Osteocyte (in vitro differentiated cells): ENCODE results near the gene SAMD10. TPM values are rescaled to one million over a fixed set of nuclear protein-coding genes. Genes with fewer than 3 reads are reported as not detected.
A peak's percentile ranks its signal among the peaks of the same experiment; 100 is the strongest.

Source experiments
- DNase-seq: peaks from one replicate; pipeline ENCODE4 v3.0.0; 2021; ENCODE audit warnings: mixed read lengths; ENCODE audit not compliant: unreplicated experiment; ENCODE audit errors: extremely low spot score
- H3K27ac Mint-ChIP-seq: one replicate; pipeline ENCODE4 v1.8.0; 2021; ENCODE audit warnings: mild to moderate bottlenecking, mixed read lengths; ENCODE audit not compliant: unreplicated experiment
- H3K27me3 Mint-ChIP-seq: one replicate; pipeline ENCODE4 v1.8.0; 2021; ENCODE audit warnings: mixed read lengths; ENCODE audit not compliant: unreplicated experiment
- H3K36me3 Mint-ChIP-seq: one replicate; pipeline ENCODE4 v1.8.0; 2021; ENCODE audit warnings: mixed read lengths; ENCODE audit not compliant: unreplicated experiment
- H3K4me1 Mint-ChIP-seq: one replicate; pipeline ENCODE4 v1.8.0; 2021; ENCODE audit warnings: mixed read lengths; ENCODE audit not compliant: unreplicated experiment
- H3K4me3 Mint-ChIP-seq: one replicate; pipeline ENCODE4 v1.8.0; 2021; ENCODE audit warnings: mild to moderate bottlenecking, moderate library complexity, mixed read lengths; ENCODE audit not compliant: unreplicated experiment
- H3K9me3 Mint-ChIP-seq: one replicate; pipeline ENCODE4 v1.8.0; 2021; ENCODE audit warnings: mixed read lengths; ENCODE audit not compliant: unreplicated experiment
- total RNA-seq: library from RNA; stranded (reverse); gene quantifications from 2 replicates; pipeline ENCODE4 v1.2.1, GENCODE V29; 2021
- TF ChIP-seq, protein P1 (sequence below): fragments of 200-600 bp; sonication (generic); IDR thresholded peaks from 2 replicates; pipeline ENCODE4 v1.5.0; 2021; ENCODE audit warnings: antibody characterized with exemption, mild to moderate bottlenecking, moderate library complexity

Gene SAMD10
- total RNA-seq, 1 donor from 2014 or later: 3.7 TPM

DNA sequence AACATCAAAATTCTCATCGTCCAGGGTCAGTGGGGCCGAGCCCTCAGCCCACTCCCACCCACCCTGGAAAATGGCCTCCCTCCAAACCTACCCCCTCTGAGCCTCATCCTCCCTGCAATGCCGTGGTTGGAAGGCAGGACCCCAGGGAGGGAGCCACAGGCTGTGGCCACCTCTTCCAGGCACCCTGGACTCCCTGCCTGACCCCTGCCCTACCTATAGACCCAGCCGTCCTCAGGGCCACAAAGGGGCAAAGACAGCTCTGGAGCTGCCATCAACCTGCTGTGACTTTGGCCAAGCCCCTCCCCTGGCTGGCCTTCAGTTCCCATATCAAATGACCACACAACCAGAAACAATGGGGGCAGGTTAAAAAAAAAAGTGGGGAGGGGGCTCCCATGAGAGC lies 21.0 kb downstream of the SAMD10 start:
- peaks cover 32% of the 10 kb centered on the region for H3K4me1 Mint-ChIP-seq
- H3K4me3 Mint-ChIP-seq: no peak overlapping the region
- H3K9me3 Mint-ChIP-seq: no peaks in the 10 kb centered on the region
- H3K36me3 Mint-ChIP-seq: peaks cover 11% of the 10 kb centered on the region
- TF ChIP-seq, protein P1, sequence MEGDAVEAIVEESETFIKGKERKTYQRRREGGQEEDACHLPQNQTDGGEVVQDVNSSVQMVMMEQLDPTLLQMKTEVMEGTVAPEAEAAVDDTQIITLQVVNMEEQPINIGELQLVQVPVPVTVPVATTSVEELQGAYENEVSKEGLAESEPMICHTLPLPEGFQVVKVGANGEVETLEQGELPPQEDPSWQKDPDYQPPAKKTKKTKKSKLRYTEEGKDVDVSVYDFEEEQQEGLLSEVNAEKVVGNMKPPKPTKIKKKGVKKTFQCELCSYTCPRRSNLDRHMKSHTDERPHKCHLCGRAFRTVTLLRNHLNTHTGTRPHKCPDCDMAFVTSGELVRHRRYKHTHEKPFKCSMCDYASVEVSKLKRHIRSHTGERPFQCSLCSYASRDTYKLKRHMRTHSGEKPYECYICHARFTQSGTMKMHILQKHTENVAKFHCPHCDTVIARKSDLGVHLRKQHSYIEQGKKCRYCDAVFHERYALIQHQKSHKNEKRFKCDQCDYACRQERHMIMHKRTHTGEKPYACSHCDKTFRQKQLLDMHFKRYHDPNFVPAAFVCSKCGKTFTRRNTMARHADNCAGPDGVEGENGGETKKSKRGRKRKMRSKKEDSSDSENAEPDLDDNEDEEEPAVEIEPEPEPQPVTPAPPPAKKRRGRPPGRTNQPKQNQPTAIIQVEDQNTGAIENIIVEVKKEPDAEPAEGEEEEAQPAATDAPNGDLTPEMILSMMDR: no peak
- no peak overlapping the region for H3K27ac Mint-ChIP-seq
- DNase-seq: no peak
- H3K27me3 Mint-ChIP-seq: no peaks in the 10 kb centered on the region

DNA sequence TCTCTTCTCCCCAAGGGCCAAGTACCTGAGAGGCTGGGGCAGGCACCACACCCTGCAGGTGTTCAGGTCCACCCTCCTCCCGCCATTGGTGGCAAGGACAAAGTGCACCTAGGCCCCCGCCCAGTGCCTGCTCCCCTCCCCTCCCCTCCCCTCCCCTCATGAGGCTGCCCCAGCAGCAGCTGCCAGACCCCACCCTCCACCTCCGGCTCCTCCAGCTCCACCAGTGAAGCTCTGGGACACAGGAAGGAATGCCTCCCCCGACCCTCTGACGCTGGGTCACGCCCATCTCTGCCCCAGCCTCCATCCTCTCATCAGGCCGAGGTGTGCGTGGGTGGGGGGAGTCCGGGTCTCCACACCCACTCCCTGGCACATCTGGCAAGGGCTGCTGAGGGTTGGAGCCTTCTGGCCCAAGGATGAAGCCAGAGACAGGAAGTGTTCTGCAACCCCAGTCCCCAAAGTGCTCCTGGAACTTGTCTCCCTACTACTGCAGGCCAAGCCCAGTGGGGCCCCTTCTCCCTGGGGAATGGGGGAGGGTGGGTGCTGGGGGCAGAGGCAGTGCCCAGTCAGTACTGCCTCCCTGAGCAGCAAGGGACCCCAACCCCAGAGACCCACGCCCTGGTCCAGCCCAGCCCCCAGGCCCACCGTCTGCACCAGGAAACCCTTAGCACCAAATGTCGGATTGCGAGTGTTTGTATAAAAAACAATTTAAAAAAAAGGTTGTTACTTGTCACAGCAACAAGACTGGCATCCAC lies 21.6 kb downstream of the SAMD10 start:
- TF ChIP-seq, protein P1: no peak
- DNase-seq: no peak
- Mint-ChIP-seq H3K36me3 (peaks cover 11% of the 10 kb centered on the region), H3K4me1 (peaks cover 35% of the 10 kb centered on the region), H3K27ac (peak overlapping the region; percentile 62), H3K4me3 (peak overlapping the region; percentile 80), H3K9me3 (no peaks in the 10 kb centered on the region), H3K27me3 (no peaks in the 10 kb centered on the region)

- peaks cover 35% of the 10 kb centered on the region for H3K4me1 Mint-ChIP-seq
- peaks cover 11% of the 10 kb centered on the region for H3K36me3 Mint-ChIP-seq
- H3K27ac Mint-ChIP-seq: peak overlapping the region; percentile 72
- peak overlapping the region; percentile 80 for H3K4me3 Mint-ChIP-seq
- no peaks in the 10 kb centered on the region for H3K9me3 Mint-ChIP-seq
- no peak for DNase-seq
- TF ChIP-seq, protein P1: no peak
- H3K27me3 Mint-ChIP-seq: no peaks in the 10 kb centered on the region
These were observed 22.3 kb downstream of the SAMD10 start for GRCh38 chr20:63957004-63957689.

GRCh38 chr20:63956664-63957003 lies 22.8 kb downstream of the SAMD10 start:
- DNase-seq: no peak
- TF ChIP-seq, protein P1: no peak
- Mint-ChIP-seq H3K4me1 (peaks cover 35% of the 10 kb centered on the region), H3K27ac (peak overlapping the region; percentile 72), H3K36me3 (peaks cover 9% of the 10 kb centered on the region), H3K9me3 (no peaks in the 10 kb centered on the region), H3K4me3 (peak overlapping the region; percentile 80), H3K27me3 (no peaks in the 10 kb centered on the region)
